GM18498 (cell line): ENCODE measurements around the gene AP1S3.

Experiments
- ATAC-seq: cut with Tn5 transposase; IDR thresholded peaks from one replicate; pipeline ENCODE4 v1.9.1; 2021; ENCODE audit warnings: mild to moderate bottlenecking, moderate library complexity; ENCODE audit not compliant: unreplicated experiment

Gene AP1S3

GRCh38 chr2:223727562-223727961, 109.8 kb downstream of the AP1S3 start:
- ATAC-seq: peak; percentile 96

- no peak for ATAC-seq
Observed at GRCh38 chr2:223725986-223726970, 111.1 kb downstream of the AP1S3 start.

- ATAC-seq: no peak
Observed at GRCh38 chr2:223725494-223725893, 111.9 kb downstream of the AP1S3 start.

- ATAC-seq: no peak
Observed at GRCh38 chr2:223724861-223725260, 112.5 kb downstream of the AP1S3 start.

- ATAC-seq: no peak
Observed at GRCh38 chr2:223723954-223724411, 113.4 kb downstream of the AP1S3 start.

- no peak for ATAC-seq
Observed at GRCh38 chr2:223722226-223722625, 115.2 kb downstream of the AP1S3 start.

GRCh38 chr2:223721746-223722145, 115.6 kb downstream of the AP1S3 start:
- ATAC-seq: no peak

GRCh38 chr2:223720367-223720766, 117.0 kb downstream of the AP1S3 start:
- peak; percentile 58 for ATAC-seq

- ATAC-seq: no peak
Observed at GRCh38 chr2:223712642-223713041, 124.7 kb downstream of the AP1S3 start.

- no peak for ATAC-seq
Observed at GRCh38 chr2:223711596-223712326, 125.6 kb downstream of the AP1S3 start.
